Measurements from ENCODE around the gene OR51G2.
"Not testable (repeated sequence)": the region's sequence is repeated elsewhere in the genome, so short reads cannot be mapped to it uniquely, and the experiment has no call there.

OR51G2 gene

GRCh38 chr11:4955613-4956012 is 36.5 kb upstream of the OR51G2 start, which contains the start of gene OR51A2:
Gene OR51A2 (minus strand): TSS chr11:4955713. CDS start chr11:4955713, 0 bp downstream.
- TF ChIP-seq EGR1 (IDR thresholded peaks at IDR 0.05); USF1 (IDR thresholded peaks at IDR 0.05); REST (IDR thresholded peaks at IDR 0.05; ENCODE audit: low read depth): not testable (repeated sequence)

GRCh38 chr11:4947505-4947904 is 28.4 kb upstream of the OR51G2 start, which contains the start of gene OR51A4:
Gene OR51A4 (minus strand): TSS chr11:4947605. CDS start chr11:4947100, 505 bp downstream.
- TF ChIP-seq REST (IDR thresholded peaks at IDR 0.05; ENCODE audit: low read depth) (no peak), ZBTB7A (IDR thresholded peaks at IDR 0.05; ENCODE audit: low read depth) (no peak)

GRCh38 chr11:4936745-4937144 is 17.6 kb upstream of the OR51G2 start:
- no peak for TF ChIP-seq TEAD4 (IDR thresholded peaks at IDR 0.05)
- TF ChIP-seq EP300 (IDR thresholded peaks at IDR 0.05; ENCODE audit: borderline replicate concordance), result no peak
- no peak for TF ChIP-seq REST (IDR thresholded peaks at IDR 0.05; ENCODE audit: low read depth)
- TF ChIP-seq YY1 (IDR thresholded peaks at IDR 0.05; ENCODE audit: low read depth), result no peak
- no peak for TF ChIP-seq CEBPB (IDR thresholded peaks at IDR 0.05)
- no peak for TF ChIP-seq CREB1 (IDR thresholded peaks at IDR 0.05; ENCODE audit: low read depth)
- TF ChIP-seq TAF1 (IDR thresholded peaks at IDR 0.05; ENCODE audit: low read depth), result no peak
- no peak for TF ChIP-seq RAD21 (IDR thresholded peaks at IDR 0.05; ENCODE audit: low read depth)
- no peak for TF ChIP-seq FOXM1 (IDR thresholded peaks at IDR 0.05; ENCODE audit: borderline replicate concordance, low read depth)
- TF ChIP-seq MAX (IDR thresholded peaks at IDR 0.05), result no peak
- TF ChIP-seq NFIC (IDR thresholded peaks at IDR 0.05), result no peak
- TF ChIP-seq USF1 (IDR thresholded peaks at IDR 0.05), result no peak
- TF ChIP-seq EGR1 (IDR thresholded peaks at IDR 0.05), result no peak
- no peak for TF ChIP-seq ZBTB7A (IDR thresholded peaks at IDR 0.05; ENCODE audit: low read depth)
- no peak for TF ChIP-seq TCF12 (IDR thresholded peaks at IDR 0.05; ENCODE audit: low read depth)

- TF ChIP-seq MAX (IDR thresholded peaks at IDR 0.05) (no peak), TEAD4 (IDR thresholded peaks at IDR 0.05) (no peak), CREB1 (IDR thresholded peaks at IDR 0.05; ENCODE audit: low read depth) (no peak), USF1 (IDR thresholded peaks at IDR 0.05) (no peak)
Observed at GRCh38 chr11:4932751-4933150, 13.6 kb upstream of the OR51G2 start.

- TF ChIP-seq USF1 (IDR thresholded peaks at IDR 0.05), result no peak
- TF ChIP-seq RAD21 (IDR thresholded peaks at IDR 0.05; ENCODE audit: low read depth), result no peak
Observed at GRCh38 chr11:4926608-4927007, 7.5 kb upstream of the OR51G2 start.

All from Ishikawa (cell line).